ENCODE results near the gene ATP9A. TPM values are rescaled to one million over a fixed set of nuclear protein-coding genes. Genes with fewer than 3 reads are reported as not detected.

Gene ATP9A
- total RNA-seq, 1 experiment from 2014 or later: 16.8 TPM

DNA sequence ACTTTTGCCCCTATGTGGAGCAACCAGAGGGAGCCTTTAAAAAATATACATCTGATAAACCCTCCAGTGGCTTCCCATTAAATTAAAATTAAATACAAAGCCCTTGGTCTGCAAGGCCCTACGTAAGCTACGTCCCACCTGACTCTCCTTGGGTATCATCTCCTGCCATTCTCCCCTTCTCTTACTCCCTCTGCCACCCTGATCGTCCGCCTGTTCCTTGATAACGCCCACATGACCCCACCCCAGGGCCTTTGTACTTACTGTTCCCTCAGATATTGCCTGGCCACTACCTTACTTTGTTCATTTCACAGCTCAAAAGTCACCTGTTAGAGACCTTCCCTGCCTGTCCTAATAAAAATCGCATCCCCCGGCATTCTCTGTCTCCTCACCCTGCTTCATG, 220.2 kb downstream of the ATP9A start:
- no peaks in the 10 kb centered on the region for H3K9me3 ChIP-seq (ENCODE audit: control insufficient read depth in 1 of 2, insufficient read depth in 1 of 2, low read depth in 1 of 2, low read length in 2 of 2)
- no peak for DNase-seq (ENCODE audit: low read depth, low spot score)
- H3K79me2 ChIP-seq (ENCODE audit: insufficient read depth, low read length): no peaks in the 10 kb centered on the region
- no peaks in the 10 kb centered on the region for H3K36me3 ChIP-seq (ENCODE audit: control insufficient read depth in 1 of 2, insufficient read depth in 2 of 2, low read length in 2 of 2)
- CTCF ChIA-PET: no interaction called here
- H4K20me1 ChIP-seq (ENCODE audit: insufficient read depth): no peaks in the 10 kb centered on the region
- TF ChIP-seq ELF1 (IDR thresholded peaks at IDR 0.05; ENCODE audit: borderline replicate concordance, low read depth): no peak
- TF ChIP-seq YY1 (IDR thresholded peaks at IDR 0.05; ENCODE audit: extremely low read depth, insufficient replicate concordance, low read depth, low read length): no peak
- no peak for TF ChIP-seq SP1 (IDR thresholded peaks at IDR 0.05; ENCODE audit: low read depth)
- no peak for TF ChIP-seq CBX3 (IDR thresholded peaks at IDR 0.05; ENCODE audit: low read depth)
- no peak for TF ChIP-seq POLR2A (IDR thresholded peaks at IDR 0.05; ENCODE audit: borderline replicate concordance, extremely low read depth, insufficient read depth, insufficient read length)
- TF ChIP-seq, protein P1, sequence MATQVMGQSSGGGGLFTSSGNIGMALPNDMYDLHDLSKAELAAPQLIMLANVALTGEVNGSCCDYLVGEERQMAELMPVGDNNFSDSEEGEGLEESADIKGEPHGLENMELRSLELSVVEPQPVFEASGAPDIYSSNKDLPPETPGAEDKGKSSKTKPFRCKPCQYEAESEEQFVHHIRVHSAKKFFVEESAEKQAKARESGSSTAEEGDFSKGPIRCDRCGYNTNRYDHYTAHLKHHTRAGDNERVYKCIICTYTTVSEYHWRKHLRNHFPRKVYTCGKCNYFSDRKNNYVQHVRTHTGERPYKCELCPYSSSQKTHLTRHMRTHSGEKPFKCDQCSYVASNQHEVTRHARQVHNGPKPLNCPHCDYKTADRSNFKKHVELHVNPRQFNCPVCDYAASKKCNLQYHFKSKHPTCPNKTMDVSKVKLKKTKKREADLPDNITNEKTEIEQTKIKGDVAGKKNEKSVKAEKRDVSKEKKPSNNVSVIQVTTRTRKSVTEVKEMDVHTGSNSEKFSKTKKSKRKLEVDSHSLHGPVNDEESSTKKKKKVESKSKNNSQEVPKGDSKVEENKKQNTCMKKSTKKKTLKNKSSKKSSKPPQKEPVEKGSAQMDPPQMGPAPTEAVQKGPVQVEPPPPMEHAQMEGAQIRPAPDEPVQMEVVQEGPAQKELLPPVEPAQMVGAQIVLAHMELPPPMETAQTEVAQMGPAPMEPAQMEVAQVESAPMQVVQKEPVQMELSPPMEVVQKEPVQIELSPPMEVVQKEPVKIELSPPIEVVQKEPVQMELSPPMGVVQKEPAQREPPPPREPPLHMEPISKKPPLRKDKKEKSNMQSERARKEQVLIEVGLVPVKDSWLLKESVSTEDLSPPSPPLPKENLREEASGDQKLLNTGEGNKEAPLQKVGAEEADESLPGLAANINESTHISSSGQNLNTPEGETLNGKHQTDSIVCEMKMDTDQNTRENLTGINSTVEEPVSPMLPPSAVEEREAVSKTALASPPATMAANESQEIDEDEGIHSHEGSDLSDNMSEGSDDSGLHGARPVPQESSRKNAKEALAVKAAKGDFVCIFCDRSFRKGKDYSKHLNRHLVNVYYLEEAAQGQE (IDR thresholded peaks at IDR 0.05; ENCODE audit: low read depth): no peak
- TF ChIP-seq, protein P2, sequence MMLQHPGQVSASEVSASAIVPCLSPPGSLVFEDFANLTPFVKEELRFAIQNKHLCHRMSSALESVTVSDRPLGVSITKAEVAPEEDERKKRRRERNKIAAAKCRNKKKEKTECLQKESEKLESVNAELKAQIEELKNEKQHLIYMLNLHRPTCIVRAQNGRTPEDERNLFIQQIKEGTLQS (IDR thresholded peaks at IDR 0.05): no peak
- TF ChIP-seq JUND (IDR thresholded peaks at IDR 0.05): no peak
- no peak for TF ChIP-seq EGR1 (IDR thresholded peaks at IDR 0.05; ENCODE audit: low read depth)
- TF ChIP-seq, protein P3, sequence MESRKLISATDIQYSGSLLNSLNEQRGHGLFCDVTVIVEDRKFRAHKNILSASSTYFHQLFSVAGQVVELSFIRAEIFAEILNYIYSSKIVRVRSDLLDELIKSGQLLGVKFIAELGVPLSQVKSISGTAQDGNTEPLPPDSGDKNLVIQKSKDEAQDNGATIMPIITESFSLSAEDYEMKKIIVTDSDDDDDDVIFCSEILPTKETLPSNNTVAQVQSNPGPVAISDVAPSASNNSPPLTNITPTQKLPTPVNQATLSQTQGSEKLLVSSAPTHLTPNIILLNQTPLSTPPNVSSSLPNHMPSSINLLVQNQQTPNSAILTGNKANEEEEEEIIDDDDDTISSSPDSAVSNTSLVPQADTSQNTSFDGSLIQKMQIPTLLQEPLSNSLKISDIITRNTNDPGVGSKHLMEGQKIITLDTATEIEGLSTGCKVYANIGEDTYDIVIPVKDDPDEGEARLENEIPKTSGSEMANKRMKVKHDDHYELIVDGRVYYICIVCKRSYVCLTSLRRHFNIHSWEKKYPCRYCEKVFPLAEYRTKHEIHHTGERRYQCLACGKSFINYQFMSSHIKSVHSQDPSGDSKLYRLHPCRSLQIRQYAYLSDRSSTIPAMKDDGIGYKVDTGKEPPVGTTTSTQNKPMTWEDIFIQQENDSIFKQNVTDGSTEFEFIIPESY (IDR thresholded peaks at IDR 0.05; ENCODE audit: extremely low read depth, insufficient replicate concordance, low read length): no peak
- no peak for TF ChIP-seq FOSL1 (IDR thresholded peaks at IDR 0.05; ENCODE audit: low read depth)
- TF ChIP-seq EZH2phosphoT487 (IDR thresholded peaks at IDR 0.05; ENCODE audit: borderline replicate concordance): no peak
- no peak for TF ChIP-seq POLR2AphosphoS5 (IDR thresholded peaks at IDR 0.05; ENCODE audit: low read depth, low read length)
- no peak for TF ChIP-seq TCF7L2 (IDR thresholded peaks at IDR 0.05; ENCODE audit: borderline replicate concordance, extremely low read depth, insufficient read depth, insufficient read length)
- no peak for TF ChIP-seq RAD21 (IDR thresholded peaks at IDR 0.05; ENCODE audit: low read depth)
- no peak for TF ChIP-seq CEBPB (IDR thresholded peaks at IDR 0.05; ENCODE audit: low read depth)
- TF ChIP-seq, protein P4, sequence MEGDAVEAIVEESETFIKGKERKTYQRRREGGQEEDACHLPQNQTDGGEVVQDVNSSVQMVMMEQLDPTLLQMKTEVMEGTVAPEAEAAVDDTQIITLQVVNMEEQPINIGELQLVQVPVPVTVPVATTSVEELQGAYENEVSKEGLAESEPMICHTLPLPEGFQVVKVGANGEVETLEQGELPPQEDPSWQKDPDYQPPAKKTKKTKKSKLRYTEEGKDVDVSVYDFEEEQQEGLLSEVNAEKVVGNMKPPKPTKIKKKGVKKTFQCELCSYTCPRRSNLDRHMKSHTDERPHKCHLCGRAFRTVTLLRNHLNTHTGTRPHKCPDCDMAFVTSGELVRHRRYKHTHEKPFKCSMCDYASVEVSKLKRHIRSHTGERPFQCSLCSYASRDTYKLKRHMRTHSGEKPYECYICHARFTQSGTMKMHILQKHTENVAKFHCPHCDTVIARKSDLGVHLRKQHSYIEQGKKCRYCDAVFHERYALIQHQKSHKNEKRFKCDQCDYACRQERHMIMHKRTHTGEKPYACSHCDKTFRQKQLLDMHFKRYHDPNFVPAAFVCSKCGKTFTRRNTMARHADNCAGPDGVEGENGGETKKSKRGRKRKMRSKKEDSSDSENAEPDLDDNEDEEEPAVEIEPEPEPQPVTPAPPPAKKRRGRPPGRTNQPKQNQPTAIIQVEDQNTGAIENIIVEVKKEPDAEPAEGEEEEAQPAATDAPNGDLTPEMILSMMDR (IDR thresholded peaks at IDR 0.05 in 2 of 3, conservative IDR thresholded peaks at IDR 0.05 in 1 of 3; ENCODE audit: borderline replicate concordance in 1 of 3, insufficient read depth in 1 of 3, low read depth in 2 of 3, low read length in 2 of 3): no peak
- TF ChIP-seq ZFX (IDR thresholded peaks at IDR 0.05): no peak
- no peak for TF ChIP-seq SRF (IDR thresholded peaks at IDR 0.05; ENCODE audit: low read depth)
- no peak for TF ChIP-seq ZNF274 (IDR thresholded peaks at IDR 0.05; ENCODE audit: low read depth, low read length)
- POLR2A ChIA-PET: no interaction called here
- H3K9ac ChIP-seq (ENCODE audit: low read length): no peak overlapping the region
- no peak for ATAC-seq
- no peak overlapping the region for H3K4me3 ChIP-seq (replicated peaks in 1 of 2; ENCODE audit: low read depth in 1 of 2, low read length in 2 of 2)
- H3K4me2 ChIP-seq (ENCODE audit: low read length): no peak overlapping the region
- peaks cover 17% of the 10 kb centered on the region; the same call in 1 of the 2 replicates for H3K27me3 ChIP-seq (ENCODE audit: insufficient read depth, low read length)
- no peaks in the 10 kb centered on the region for H3K9me2 ChIP-seq (ENCODE audit: insufficient read depth)
- H3K27ac ChIP-seq (ENCODE audit: low read depth, low read length): no peak overlapping the region
- intact Hi-C loops (cut with micrococcal nuclease): no loop called here
- H3K4me1 ChIP-seq (ENCODE audit: control insufficient read depth in 1 of 2, insufficient read depth in 2 of 2, low read length in 2 of 2): peaks cover 3 to 5% of the 10 kb centered on the region in 2 experiments; a peak in 3 of 4 replicates
- BruUV-seq (replicated peaks): no TSS peak
- H2AFZ ChIP-seq (ENCODE audit: low read depth, low read length, poor library complexity, severe bottlenecking): no peak overlapping the region
- RAD21 ChIA-PET (ENCODE audit: low non-redundant PET in 1 of 2, low total read pairs in 2 of 2, uncharacterized antibody in 2 of 2, unreplicated experiment in 2 of 2): no interaction called here

Measured in HCT116 (cell line).